GF-D8 (cell line): ENCODE measurements around the gene OR4F17.
"Not testable (repeated sequence)": the region's sequence is repeated elsewhere in the genome, so short reads cannot be mapped to it uniquely, and the experiment has no call there.

Experiments
- DNase-seq: peaks from one replicate; lab custom pipeline; 2025; lab: John Stamatoyannopoulos, UW

OR4F17 gene, protein sequence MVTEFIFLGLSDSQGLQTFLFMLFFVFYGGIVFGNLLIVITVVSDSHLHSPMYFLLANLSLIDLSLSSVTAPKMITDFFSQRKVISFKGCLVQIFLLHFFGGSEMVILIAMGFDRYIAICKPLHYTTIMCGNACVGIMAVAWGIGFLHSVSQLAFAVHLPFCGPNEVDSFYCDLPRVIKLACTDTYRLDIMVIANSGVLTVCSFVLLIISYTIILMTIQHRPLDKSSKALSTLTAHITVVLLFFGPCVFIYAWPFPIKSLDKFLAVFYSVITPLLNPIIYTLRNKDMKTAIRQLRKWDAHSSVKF

DNA sequence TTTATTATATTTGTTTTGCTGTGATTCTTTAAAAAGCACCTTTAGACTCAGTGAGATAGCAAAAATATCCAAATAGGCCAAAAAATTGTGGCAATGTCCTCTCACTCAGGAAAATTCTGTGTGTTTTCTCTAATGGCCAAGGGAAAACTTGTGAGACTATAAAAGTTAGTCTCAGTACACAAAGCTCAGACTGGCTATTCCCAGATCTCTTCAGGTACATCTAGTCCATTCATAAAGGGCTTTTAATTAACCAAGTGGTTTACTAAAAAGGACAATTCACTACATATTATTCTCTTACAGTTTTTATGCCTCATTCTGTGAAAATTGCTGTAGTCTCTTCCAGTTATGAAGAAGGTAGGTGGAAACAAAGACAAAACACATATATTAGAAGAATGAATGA, at the start of gene OR4F17:
Gene OR4F17 (plus strand): TSS at position 301 of the 400 bp plus-strand sequence. CDS start 3,575 bp downstream, outside the sequence.
- DNase-seq, result not testable (repeated sequence)

DNA sequence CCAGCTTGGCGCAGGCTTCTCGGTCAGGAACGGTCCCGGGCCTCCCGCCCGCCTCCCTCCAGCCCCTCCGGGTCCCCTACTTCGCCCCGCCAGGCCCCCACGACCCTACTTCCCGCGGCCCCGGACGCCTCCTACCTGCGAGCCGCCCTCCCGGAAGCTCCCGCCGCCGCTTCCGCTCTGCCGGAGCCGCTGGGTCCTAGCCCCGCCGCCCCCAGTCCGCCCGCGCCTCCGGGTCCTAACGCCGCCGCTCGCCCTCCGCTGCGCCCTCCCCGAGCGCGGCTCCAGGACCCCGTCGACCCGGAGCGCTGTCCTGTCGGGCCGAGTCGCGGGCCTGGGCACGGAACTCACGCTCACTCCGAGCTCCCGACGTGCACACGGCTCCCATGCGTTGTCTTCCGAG, 36.1 kb upstream of the OR4F17 start:
- DNase-seq, result not testable (repeated sequence)

DNA sequence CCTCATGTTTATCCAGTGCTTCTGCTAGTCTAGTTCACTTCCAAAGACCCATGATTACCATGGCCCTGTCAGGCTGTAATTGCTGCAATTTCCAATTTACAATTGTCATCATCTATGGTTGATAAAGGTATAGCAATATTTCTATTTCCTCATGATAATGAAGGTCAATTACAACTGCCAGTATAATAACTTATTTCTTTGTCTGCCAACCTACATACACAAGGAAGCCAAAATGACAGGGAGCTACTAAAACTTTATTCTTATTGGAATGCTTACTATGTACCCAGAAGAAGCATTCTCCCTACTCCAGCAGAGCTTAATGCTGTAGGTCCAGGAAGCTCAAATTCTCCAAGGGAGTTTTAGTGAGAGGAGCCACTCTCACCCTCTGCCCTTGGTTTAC, 24.0 kb upstream of the OR4F17 start:
- not testable (repeated sequence) for DNase-seq

DNA sequence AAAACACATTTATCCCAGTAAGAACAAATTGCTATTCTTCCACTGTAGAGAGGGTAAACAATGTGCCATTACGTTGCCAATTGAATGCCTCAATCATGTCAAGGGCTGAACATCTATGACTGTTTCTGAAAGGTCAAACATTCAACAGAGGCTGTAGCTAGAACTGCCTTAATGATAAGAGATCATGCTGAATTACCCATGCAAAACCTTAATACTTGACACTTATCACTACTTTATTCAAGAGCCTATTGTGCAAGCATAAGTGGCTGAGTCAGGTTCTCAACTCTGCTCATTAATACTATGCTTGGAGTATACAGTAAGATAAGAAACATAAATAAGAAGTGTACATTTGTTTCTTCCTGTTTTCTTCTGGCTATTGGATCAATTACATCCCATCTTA, 23.3 kb upstream of the OR4F17 start:
- not testable (repeated sequence) for DNase-seq

DNA sequence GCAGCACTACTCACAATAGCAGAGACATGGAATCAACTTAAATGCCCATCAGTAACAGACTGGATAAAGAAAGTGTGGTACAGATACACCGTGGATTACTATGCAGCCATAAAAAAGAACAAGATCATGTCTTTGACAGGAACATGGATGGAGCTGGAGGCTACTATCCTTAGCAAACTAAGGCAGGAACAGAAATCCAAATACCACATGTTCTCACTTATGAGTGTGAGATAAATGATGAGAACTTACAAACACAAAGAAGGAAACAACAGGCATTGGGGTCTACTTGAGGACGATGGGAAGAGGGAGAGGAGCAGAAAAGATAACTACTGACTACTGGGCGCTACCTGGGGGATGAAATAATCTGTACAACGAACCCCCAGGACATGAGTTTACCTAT, 16.2 kb upstream of the OR4F17 start:
- DNase-seq, result not testable (repeated sequence)

DNA sequence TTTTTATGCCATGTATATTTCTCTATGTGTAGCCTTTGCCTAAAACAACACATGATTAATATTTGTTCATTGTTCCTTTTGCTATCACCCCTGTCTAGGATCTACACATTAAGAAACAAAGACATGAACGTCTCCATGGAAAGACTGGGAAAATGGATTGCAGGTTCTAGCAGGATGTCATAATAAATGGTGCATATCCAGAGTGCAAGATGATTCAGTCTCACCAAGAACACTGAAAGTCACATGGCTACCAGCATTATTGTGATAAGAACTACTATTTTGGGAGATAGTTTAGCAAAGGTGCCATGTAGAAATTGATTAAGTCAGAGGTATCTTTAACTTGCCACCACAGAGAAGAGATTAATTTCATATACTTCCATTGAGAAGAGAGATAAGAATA, 12.1 kb upstream of the OR4F17 start:
- not testable (repeated sequence) for DNase-seq

DNA sequence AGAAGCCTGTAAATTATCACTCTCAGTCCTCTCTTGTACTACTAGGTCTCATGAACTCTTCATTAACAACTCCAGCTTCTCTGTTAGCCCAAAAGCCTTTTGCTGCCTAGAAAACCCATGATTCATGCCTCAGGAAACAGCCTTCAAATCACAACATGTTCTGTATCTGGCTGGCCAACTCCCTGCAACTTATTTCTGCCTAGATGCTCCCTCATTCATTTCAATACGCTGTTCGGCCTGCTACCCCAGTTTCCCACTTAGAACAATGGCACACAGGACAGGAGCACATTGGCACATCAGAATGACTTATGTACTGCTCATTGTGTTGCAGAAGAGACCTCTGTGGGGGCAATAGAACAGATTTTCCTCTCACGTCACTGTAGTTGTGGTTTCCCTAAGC, 9.3 kb upstream of the OR4F17 start:
- DNase-seq, result not testable (repeated sequence)

DNA sequence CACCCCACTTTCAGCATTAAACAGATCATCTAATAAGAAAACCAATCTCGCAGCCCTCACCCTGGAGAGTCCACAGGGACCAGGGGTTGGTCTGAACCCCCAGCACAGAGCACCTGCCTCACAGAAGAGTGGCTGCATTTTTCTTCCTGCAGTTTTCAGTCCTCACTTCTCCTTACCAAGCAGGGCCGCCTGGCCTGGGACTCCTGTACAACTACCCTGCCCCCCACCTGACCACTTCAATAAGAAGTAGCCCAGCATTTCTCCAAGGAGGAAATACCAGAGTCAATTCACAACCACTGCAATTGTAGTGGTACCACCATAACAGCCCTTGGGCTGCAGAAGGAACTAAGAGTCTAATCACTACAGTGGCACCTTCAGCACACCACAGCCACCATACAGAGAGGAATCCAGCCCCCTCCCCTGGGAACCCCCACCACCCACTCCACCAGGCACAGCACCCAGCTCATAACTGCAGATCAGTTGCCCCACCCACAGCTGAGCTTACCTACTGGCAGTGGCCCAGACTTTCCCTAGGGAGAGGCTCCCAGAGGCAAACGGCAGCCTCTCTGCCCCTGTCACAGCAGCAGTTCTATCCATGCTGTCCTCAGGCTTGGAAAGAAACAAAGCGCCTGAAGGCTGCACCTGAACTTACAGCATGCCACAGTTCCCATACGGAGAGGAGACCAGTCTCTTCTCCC, 13.7 kb downstream of the OR4F17 start:
- not testable (repeated sequence) for DNase-seq
